Measurements from ENCODE around the gene GRIP1.
"Not testable (repeated sequence)": the region's sequence is repeated elsewhere in the genome, so short reads cannot be mapped to it uniquely, and the experiment has no call there.

The GRIP1 gene

DNA sequence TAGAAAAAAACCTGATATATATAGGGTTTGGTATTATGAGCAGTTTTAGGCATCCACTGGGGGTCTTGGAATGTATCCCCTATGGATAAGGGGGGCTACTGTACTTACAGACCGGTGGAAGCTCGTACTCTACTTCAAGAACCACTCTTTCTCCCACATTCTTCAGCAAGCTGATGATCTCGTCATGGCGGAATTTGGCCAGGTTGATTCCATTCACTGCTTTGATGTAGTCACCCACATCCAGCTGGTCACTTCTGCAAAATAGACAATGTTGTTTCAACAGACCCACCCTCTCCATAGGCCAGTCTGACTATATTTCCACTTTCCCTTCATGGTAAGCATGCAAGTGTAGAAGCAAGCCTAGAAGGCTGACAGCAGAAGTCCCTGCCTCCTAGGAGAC, 139.9 kb downstream of the GRIP1 start:
- in situ Hi-C loops (cut with HindIII; ENCODE audit: low sequenced_read_pairs), result no loop called here

DNA sequence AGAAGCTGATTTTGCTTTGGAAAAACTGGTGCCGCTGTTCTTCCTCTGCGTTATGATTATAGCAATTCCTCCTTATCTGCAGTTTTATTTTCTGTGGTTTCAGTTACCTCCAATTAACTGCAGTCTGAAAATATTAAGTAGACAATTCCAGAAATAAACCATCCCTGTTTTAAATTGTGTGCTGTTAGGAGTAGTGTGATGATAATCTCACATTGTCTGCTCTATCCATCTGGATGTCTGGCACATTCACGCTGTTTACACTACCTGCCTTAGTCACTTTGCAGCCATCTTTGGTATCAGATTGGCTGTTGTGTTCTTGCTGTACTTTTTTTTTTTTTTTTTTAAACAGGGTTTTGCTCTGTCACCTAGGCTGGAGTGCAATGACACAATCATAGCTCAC, 141.0 kb downstream of the GRIP1 start:
- in situ Hi-C loops (cut with HindIII; ENCODE audit: low sequenced_read_pairs), result no loop called here

DNA sequence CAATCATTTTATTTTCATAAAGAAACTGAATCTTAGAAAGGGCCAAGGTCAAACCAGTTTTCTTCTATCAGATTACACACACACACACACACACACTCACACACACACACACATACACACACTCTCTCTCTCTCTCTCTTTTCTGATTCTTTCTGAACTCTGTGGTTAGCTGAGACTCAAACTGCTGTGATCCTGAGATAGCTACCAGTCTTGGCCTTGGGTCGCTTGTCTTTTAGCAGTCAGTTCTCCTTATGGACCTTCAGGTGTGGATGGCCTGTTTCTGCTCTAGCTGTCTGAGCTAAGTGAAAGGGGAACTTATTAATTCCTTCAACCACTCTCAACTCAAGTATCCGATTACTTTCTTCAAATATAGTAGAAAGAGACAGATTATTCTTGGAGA, 145.1 kb downstream of the GRIP1 start:
- in situ Hi-C loops (cut with HindIII; ENCODE audit: low sequenced_read_pairs), result no loop called here

DNA sequence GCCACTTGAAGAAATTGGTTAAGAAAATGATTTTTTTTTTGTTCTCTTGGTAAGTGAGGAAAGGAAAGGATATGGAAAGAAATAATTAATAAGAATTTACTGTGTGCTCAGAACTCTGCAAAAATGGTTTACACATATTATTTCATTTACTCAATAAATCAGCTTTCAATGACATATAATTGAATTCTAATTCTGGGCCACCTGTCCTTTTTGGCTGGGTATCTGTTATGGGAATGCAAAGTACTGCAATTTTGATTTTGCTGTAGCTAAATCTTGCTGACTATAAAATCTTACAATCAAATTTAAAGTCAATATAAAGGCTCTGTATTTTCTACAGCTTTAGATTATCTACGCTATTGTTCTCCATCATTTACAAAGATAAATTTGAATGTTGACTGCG, 147.1 kb downstream of the GRIP1 start:
- in situ Hi-C loops (cut with HindIII; ENCODE audit: low sequenced_read_pairs), result no loop called here

DNA sequence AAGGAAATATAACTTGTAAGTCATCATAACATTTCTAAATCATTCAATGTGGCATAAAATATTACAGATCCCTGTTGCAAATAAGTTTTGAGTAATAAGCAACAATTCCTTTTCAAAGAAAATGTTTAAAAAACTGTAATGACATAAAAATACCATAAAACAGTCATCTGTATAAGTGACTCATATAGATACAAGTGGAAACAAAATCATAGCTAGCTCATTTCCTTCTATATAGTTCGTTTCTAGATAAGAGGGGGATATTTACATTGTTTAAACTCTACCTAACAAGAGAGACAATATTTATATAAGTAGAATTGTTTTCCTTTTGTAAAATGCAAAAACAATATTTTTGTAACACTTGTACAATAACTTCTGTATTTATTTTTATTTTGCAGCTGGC, 148.9 kb downstream of the GRIP1 start:
- in situ Hi-C loops (cut with HindIII; ENCODE audit: low sequenced_read_pairs), result no loop called here

DNA sequence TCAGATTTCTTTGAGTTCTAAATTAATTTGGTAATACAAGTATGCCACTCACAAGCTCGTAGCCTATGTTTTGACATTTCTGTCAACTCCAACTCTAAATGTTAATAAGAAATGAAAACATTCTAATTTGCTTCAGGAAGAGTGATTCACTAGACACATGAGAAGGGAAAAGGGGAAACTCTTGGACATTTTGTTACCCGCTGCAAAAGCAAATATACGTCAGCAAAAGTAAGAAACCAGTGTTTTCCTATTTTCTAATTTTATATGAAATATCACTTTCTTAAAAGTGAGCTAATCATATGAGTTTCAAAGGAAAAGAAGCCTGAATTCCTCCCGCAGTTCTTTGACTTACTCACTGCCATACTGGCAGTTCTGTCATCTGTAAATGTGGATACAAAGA, 162.3 kb downstream of the GRIP1 start:
- in situ Hi-C loops (cut with HindIII; ENCODE audit: low sequenced_read_pairs), result no loop called here

DNA sequence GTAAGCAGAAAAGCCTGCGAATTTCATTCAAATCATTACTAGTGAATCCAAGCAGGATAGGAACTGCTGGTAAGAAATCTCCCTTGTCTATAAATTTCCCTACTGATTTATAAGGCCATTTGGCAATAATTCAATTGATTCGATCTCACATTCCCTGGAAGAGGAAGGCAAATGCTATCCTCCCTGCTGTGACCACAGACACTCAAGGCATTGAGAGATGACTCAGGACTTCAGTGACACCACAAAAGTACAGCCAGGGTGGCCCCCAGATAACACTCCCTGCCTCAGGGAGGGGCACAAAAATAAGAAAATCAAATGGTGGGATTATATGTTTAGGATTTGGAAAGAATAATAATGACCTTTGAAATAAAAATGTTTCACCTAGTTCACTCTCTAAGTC, 162.7 kb downstream of the GRIP1 start:
- in situ Hi-C loops (cut with HindIII; ENCODE audit: low sequenced_read_pairs), result no loop called here

DNA sequence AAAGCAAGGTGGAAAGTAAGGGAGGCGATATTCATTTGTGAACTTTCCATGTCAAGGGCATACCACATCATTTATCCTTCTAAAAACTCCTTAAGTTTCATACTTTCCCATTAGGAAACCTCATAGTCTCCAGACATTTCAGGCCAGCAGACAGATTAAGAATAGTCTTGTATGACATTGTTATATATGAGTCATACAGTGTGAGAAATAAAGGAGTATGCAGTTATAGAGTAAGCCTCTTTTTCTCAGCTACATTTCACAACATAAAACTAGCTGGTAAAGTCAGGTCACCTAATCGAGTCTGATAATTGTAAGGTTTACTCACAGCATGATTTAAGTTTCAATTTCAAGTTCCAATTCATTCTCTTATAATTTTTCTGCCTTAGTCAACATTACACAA, 164.3 kb downstream of the GRIP1 start:
- in situ Hi-C loops (cut with HindIII; ENCODE audit: low sequenced_read_pairs), result no loop called here

DNA sequence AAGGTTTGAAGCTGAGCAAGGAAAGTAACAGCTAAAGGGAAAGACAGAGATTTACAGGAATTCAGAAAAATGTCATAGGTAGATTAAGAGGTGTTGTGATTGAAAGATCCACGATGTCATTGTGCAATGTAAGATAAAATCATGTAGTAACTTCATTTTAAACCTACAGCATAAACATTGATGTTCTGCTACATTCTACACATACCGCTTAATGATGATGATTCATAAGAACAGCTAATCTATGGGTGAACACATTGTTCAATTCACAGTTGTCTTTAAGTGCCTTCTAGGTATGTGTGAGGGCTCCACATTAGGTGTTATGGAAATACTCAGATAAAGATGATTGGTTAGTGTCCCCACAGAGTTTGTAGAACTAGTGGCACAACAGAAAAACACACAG, 170.9 kb downstream of the GRIP1 start:
- in situ Hi-C loops (cut with HindIII; ENCODE audit: low sequenced_read_pairs), result no loop called here

DNA sequence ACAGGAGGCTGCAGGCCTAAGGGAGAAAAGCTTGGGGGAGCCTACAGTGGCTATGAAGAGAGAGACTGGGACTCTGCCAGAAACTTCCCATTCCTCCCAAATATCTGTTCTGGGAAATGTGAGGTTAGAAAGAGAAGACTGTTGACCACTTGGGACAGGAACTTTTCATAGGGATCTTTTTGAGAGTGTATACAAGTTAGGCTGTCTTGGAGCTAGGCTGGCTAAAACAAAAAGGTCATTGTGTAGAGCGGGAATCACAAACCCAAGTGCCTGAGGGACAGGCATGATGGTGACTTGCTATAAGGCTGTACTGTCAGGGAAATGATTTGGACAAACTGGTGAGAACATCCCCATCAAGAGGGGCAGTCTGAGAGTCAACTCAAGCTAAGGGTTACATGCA, 175.1 kb downstream of the GRIP1 start:
- in situ Hi-C loops (cut with HindIII; ENCODE audit: low sequenced_read_pairs), result no loop called here

DNA sequence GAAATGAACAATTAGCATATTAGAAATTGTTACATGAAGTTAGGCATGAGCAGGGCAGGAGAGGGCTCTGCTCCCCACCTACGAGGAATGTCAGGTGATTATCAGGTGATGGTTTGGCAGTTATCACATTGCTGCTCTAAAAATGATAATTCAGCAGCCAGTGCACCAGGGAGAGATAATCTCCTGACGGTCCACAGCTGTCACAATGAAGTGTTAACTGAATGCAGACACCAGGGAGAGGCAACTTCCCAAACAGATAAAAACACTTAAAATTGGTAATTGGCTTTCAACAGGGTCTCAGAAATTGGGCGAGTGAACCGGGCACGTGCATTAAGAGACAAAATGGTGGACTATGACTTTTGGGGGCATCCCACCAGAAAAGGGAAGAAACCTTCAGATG, 176.0 kb downstream of the GRIP1 start:
- in situ Hi-C loops (cut with HindIII; ENCODE audit: low sequenced_read_pairs), result no loop called here

DNA sequence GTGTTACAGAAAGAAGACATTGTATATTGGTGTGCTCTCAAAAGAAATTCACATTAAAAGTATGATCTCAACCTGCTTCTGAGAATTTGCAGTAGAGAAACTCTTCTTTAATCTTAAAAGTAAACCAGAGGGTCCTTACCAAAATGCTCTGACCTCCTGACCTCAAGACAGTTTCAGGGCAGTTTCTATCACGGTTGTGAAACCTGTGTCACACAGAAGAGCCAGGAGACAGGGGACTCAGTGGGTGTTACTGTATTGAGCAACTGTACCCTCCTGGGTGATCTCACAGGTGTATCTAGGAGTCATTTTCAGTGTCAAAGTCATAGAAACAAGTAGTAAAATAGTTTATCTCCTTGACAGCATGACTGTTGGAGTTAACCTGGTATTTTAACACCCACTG, 178.0 kb downstream of the GRIP1 start:
- in situ Hi-C loops (cut with HindIII; ENCODE audit: low sequenced_read_pairs), result no loop called here

DNA sequence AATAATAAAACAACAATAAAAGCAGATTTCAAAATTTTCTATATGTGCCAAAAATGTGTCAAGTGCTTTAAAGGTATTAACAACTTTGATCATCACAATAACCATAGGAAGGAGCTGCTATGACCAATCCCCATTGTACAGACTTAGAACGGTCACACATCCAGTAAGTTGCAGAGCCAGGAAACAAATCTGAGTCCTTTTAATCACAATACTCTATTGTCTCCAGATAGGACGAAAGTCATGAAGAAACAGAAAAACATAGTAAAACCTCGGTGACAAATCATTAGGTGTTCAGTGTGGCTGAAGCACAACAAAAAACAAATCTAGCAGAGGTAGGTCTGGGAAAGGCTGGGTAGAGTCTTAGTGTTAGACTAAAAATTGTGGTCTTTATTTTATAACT, 178.8 kb downstream of the GRIP1 start:
- in situ Hi-C loops (cut with HindIII; ENCODE audit: low sequenced_read_pairs), result no loop called here

DNA sequence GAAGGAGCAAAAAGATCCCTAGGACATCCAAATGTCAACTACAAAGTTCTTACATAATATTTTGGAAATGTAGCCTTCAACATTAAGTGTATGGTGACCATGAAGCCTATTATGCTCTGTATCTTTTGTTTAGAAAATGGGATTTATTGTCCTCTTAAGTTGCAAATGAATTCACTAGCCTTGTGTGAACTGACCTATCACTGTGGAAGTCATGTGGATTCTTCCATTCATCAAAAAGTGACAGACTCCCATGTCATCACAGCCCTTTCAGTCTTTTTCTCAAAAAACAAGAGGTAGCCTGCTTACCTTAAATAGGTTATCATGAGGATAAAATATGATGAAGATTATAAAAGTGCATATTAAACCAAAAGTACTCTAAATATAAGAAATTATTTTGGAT, 179.9 kb downstream of the GRIP1 start:
- in situ Hi-C loops (cut with HindIII; ENCODE audit: low sequenced_read_pairs), result no loop called here

DNA sequence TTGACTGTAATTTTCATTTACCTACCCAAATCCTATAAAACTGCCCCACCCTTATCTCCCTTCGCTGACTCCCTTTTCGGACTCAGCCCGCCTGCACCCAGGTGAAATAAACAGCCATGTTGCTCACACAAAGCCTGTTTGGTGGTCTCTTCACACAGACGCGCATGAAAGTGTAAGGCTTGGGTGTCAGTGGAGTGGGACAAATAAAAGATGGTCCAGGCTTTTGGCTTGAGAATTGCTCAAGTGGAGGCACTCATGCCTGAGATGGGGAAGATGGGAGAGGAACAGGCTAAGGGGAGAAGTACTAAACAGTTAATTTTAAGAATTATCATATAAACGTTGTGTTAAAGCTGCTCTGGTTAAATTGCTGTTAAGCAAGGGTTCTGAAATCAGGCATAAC, 180.8 kb downstream of the GRIP1 start:
- in situ Hi-C loops (cut with HindIII; ENCODE audit: low sequenced_read_pairs), result not testable (repeated sequence)

DNA sequence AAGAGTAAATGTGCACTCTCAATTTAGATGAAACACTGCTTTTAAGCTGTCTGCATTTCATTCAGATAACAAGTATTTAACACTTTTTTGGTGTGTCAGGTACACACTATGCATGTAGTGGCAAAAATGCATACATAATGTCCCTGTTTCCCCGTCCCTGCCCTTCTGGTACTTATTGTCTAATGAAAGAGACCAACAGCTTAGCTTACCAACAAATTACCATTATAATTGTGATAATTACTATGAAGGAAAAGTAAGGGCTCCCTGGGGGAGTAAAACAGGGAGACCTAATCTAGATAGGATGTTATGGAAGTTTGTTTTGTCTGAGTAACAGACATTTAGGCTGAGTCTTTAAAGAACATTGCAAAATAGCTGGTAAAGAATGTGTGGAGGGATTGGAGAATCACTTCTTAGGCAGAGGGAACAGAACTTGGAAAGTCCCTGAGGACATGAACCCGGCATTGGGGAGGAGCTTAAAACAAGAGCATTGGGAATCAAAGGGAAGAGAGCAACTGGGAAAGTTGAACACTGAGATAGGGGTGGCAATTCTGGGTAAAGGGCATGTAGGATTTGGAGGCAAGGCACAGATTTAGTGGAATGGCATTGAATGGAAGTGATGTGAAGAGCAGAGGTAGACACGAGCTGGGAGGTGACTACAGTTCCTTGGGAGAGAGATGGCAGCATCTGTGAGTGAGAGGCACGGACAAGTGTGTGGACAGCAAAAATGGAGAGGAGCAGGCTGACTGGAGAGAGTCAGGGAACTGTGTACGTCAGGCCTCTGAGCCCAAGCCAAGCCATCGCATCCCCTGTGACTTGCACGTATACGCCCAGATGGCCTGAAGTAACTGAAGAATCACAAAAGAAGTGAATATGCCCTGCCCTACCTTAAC, 181.6 kb downstream of the GRIP1 start:
- in situ Hi-C loops (cut with HindIII; ENCODE audit: low sequenced_read_pairs), result no loop called here

DNA sequence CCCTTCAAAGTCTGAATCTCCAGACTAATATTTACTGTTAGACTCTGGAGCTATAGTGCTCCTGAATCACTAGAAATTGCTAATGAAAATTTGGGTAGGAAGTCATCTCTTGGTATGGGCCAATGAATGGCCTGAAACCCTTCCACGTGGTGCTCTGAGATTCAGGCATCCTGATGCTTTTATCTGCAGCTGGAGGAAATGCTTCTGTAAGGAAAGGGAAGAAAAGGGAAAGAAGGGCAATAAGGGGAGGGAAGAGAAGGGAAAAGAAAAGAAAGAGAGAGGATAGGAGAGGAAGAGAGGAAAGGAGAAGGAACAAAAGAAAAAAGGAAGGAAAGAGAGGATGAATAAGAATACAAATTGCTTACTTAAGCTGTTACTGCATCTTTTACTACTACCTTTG, 182.3 kb downstream of the GRIP1 start:
- in situ Hi-C loops (cut with HindIII; ENCODE audit: low sequenced_read_pairs), result no loop called here

DNA sequence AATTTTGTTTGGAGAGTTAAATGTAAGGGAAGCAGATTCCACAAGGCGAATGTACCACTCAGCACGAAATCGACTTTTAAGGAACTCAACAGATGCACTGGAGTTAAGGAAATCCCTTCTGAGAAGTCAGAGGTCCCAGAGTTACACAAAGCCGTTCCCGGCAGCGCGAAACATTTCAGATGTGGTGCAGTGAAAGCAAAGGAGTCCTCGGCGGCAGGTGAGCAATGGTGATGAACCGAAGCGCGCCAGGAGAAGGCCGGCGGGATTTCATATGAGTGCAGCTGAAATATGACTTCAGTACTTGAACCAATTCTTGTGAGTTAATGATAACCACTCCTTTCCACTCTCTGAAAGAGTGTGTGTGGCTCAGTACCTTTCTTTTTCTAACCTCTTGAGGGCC, 183.2 kb downstream of the GRIP1 start:
- in situ Hi-C loops (cut with HindIII; ENCODE audit: low sequenced_read_pairs), result no loop called here

DNA sequence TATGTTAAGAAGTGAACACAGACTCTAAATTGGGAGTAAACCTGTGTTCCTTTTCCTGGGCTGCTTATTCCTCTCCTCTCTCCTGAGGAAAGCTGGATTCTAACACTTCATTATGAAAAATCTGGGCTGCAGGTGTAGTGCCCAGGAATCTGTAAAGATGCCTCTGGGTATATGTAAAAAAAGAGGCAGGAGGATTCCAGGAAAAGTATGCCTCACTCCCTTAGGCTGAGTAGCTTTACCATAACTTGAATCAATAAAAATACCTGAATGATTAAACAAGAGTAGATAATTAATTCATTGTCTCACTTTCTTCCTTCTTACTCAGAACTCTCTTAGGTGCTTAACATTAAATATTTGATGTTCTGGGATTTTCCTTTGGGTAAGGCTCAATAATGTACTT, 185.1 kb downstream of the GRIP1 start:
- in situ Hi-C loops (cut with HindIII; ENCODE audit: low sequenced_read_pairs), result no loop called here

DNA sequence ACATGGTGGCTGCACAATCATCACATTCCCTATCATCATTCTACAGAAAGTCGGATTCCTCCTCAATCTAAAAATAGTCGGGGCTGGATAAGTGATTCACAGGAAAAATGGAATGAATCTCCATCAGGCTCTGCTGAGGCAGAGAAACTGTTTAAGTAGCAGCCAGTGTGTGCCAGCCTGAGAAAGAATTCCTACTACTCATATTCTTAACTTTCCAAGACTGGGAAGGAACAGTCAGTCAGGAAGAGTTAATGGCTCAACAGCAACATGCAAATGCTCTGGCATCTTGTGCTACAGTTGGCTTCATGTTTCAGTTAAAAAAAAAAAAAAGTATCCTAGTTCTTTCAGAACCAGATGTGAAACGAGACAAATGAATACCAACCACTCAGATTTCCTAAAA, 187.0 kb downstream of the GRIP1 start:
- in situ Hi-C loops (cut with HindIII; ENCODE audit: low sequenced_read_pairs), result no loop called here

DNA sequence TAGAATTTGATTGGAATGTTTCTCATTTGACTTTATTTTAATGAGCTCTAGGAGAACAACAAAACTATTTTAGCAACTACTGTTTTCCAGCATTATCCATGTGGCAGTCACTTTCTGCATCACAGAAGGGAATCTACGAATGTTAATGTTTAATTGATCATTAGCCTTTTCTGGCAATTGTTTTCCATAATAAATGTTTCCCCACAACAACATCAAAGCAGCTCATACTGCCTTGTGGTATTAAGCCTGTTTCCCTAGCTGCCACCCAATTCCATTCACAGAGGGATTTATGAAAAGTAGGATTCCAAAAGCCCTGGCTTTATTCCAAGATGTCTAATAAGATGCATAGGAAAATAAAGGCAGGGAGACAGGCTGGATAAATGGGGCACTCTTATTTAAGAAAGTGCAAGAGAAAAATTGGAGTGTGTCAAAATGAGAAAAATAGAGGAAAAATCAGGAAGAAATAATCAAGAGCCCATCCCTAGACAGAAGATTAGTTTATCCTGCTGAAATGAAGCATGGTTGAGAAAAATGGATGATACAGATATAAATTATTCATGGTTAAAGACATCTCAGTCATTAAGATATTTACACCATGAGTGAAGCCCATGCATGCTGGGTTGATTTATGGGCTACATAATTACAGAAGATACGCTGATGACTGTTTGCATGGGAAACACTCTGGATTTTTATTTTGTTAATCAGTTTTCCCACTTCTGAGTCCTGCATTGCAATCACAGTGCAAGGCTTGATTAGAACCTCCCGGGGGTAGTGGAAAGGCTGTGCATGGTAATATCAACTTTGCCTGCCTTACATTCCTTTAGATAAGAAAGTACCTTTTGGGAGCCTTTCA, 196.3 kb downstream of the GRIP1 start:
- in situ Hi-C loops (cut with HindIII; ENCODE audit: low sequenced_read_pairs), result no loop called here

DNA sequence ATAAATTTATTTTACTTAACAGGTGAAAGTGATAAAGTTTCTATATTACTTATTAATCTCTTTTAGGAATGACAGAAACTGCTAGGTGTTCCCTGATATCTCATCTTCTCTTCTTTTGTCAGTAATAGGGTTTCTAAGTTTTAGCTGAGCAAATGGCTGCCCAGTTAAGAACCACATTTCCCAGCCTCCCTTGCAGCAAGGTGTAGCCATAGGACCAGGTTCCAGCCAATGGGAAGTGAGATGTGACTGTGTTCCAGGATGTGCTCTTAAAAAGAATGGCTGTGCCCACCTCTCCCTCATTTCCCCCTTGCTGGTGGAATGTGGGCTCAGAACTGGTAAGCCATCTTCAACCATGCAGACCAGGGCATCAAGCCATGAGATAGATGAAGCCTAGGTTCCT, 210.9 kb downstream of the GRIP1 start:
- in situ Hi-C loops (cut with HindIII; ENCODE audit: low sequenced_read_pairs), result no loop called here
